NCI-H1092 (cell line): Measurements from ENCODE around the gene PIMREG.

Experiments used
- DNase-seq: peaks from one replicate; lab custom pipeline; 2025; lab: John Stamatoyannopoulos, UW

Gene PIMREG

GRCh38 chr17:6461792-6462524 lies 17.7 kb downstream of the PIMREG start:
- DNase-seq, result no peak

- DNase-seq, result no peak
Observed at GRCh38 chr17:6462692-6463091, 18.4 kb downstream of the PIMREG start.

- no peak for DNase-seq
Observed at GRCh38 chr17:6463616-6464445, 19.6 kb downstream of the PIMREG start.

GRCh38 chr17:6464446-6465041 lies 20.3 kb downstream of the PIMREG start:
- DNase-seq, result no peak

- no peak for DNase-seq
Observed at GRCh38 chr17:6465206-6466003, 21.1 kb downstream of the PIMREG start.

- DNase-seq, result no peak
Observed at GRCh38 chr17:6467567-6467966, 23.3 kb downstream of the PIMREG start.

GRCh38 chr17:6468051-6468790 lies 24.0 kb downstream of the PIMREG start:
- no peak for DNase-seq

- no peak for DNase-seq
Observed at GRCh38 chr17:6470146-6470718, 26.0 kb downstream of the PIMREG start.

GRCh38 chr17:6470751-6471521 lies 26.7 kb downstream of the PIMREG start:
- DNase-seq, result no peak

GRCh38 chr17:6471531-6472465 lies 27.5 kb downstream of the PIMREG start:
- no peak for DNase-seq

- DNase-seq, result no peak
Observed at GRCh38 chr17:6472517-6472916, 28.3 kb downstream of the PIMREG start.

GRCh38 chr17:6473128-6473767 lies 29.0 kb downstream of the PIMREG start:
- peak; percentile 4 for DNase-seq

GRCh38 chr17:6474376-6474775 lies 30.1 kb downstream of the PIMREG start:
- no peak for DNase-seq

GRCh38 chr17:6474906-6475305 lies 30.7 kb downstream of the PIMREG start:
- DNase-seq, result no peak

- DNase-seq, result no peak
Observed at GRCh38 chr17:6475411-6475810, 31.2 kb downstream of the PIMREG start.

GRCh38 chr17:6476076-6476809 lies 32.0 kb downstream of the PIMREG start:
- no peak for DNase-seq

- no peak for DNase-seq
Observed at GRCh38 chr17:6476810-6477179, 32.5 kb downstream of the PIMREG start.

GRCh38 chr17:6477831-6478383 lies 33.7 kb downstream of the PIMREG start:
- no peak for DNase-seq
